ENCODE measurements around the gene LCP2. TPM values are rescaled to one million over a fixed set of nuclear protein-coding genes. Genes with fewer than 3 reads are reported as not detected.

Gene LCP2
- polyA plus RNA-seq, 2 of the 4 experiments (the other 2 are of a cell fraction), result not detected

- CTCF ChIA-PET, result interaction anchor here (1.9 kb wide), 1 partner anchor 118 kb away, joined by 7 read pairs; no protein-coding TSS in a partner anchor
- no peak for TF ChIP-seq ZNF302 (CRISPR knock-in tag; IDR thresholded peaks at IDR 0.05)
- TF ChIP-seq EP300 (IDR thresholded peaks at IDR 0.05), result no peak
- TF ChIP-seq PHF8 (IDR thresholded peaks at IDR 0.05; ENCODE audit: borderline replicate concordance, low read depth), result no peak
- TF ChIP-seq POLR2AphosphoS2 (conservative IDR thresholded peaks at IDR 0.05; ENCODE audit: low read length), result no peak
- no peak for TF ChIP-seq ESRRA (IDR thresholded peaks at IDR 0.05; ENCODE audit: borderline replicate concordance, low read length)
- TF ChIP-seq SREBF2 (IDR thresholded peaks at IDR 0.05), result no peak
- no peak for TF ChIP-seq CTCF (IDR thresholded peaks at IDR 0.05)
- TF ChIP-seq GATA3 (IDR thresholded peaks at IDR 0.05; ENCODE audit: borderline replicate concordance), result no peak
- no peak for TF ChIP-seq POLR2A (IDR thresholded peaks at IDR 0.05; ENCODE audit: low read length)
- TF ChIP-seq HOXA7 (CRISPR knock-in tag; IDR thresholded peaks at IDR 0.05), result no peak
- TF ChIP-seq CHD4 (IDR thresholded peaks at IDR 0.05; ENCODE audit: borderline replicate concordance), result no peak
- no peak for ATAC-seq
Measured at GRCh38 chr5:170302653-170303501, 5.3 kb upstream of the LCP2 start.

GRCh38 chr5:170301981-170302652, 4.5 kb upstream of the LCP2 start:
- FAIRE-seq, result no peak
- CTCF ChIA-PET, result interaction anchor here (1.9 kb wide), 1 partner anchor 119 kb away, joined by 7 read pairs; no protein-coding TSS in a partner anchor

More at GRCh38 chr5:170302653-170303501, 5.3 kb upstream of the LCP2 start:
- DNase-seq (ENCODE audit: low read depth in 1 of 2, low spot score in 1 of 2) (no peak), FAIRE-seq (no peak)
- H3K27ac ChIP-seq, result no peak overlapping the region
- POLR2A ChIA-PET, result no interaction called here
- no peaks in the 10 kb centered on the region for H3K4me1 ChIP-seq
- 57% methylated on average over 15 of the region's 17 CpGs for WGBS (ENCODE audit: missing lambda C conversion rate)
- no peak overlapping the region for H3K4me2 ChIP-seq
- H3K9me3 ChIP-seq, result no peaks in the 10 kb centered on the region
- no peak overlapping the region for H3K4me3 ChIP-seq

GRCh38 chr5:170301149-170301548, 3.6 kb upstream of the LCP2 start:
- TF ChIP-seq RAD21 (conservative IDR thresholded peaks at IDR 0.05 in 1 of 2, IDR thresholded peaks at IDR 0.05 in 1 of 2), result no peak
- no peak for TF ChIP-seq FOSB (CRISPR knock-in tag; IDR thresholded peaks at IDR 0.05)
- no peak for TF ChIP-seq TP53 (CRISPR knock-in tag; IDR thresholded peaks at IDR 0.05)
- no peak for TF ChIP-seq RFX5 (IDR thresholded peaks at IDR 0.05)
- no peak for TF ChIP-seq MYC (IDR thresholded peaks at IDR 0.05; ENCODE audit: borderline replicate concordance, low read length)
- no peak for TF ChIP-seq POLR2A (IDR thresholded peaks at IDR 0.05; ENCODE audit: low read length)
- TF ChIP-seq ELK1 (IDR thresholded peaks at IDR 0.05; ENCODE audit: low read depth, low read length), result no peak
- TF ChIP-seq KDM5A (IDR thresholded peaks at IDR 0.05), result no peak
- H3K9me3 ChIP-seq, result no peaks in the 10 kb centered on the region
- CTCF ChIA-PET, result interaction anchor here (1.9 kb wide), 1 partner anchor 120 kb away, joined by 7 read pairs; no protein-coding TSS in a partner anchor
- FAIRE-seq (no peak), DNase-seq (ENCODE audit: low read depth in 1 of 2, low spot score in 1 of 2) (no peak), ATAC-seq (no peak)
- H3K27ac ChIP-seq, result no peak overlapping the region
- no peak overlapping the region for H3K4me2 ChIP-seq
- H3K4me3 ChIP-seq, result no peak overlapping the region
- WGBS (ENCODE audit: missing lambda C conversion rate), result 65% methylated on average over 9 of the region's 9 CpGs
- no peaks in the 10 kb centered on the region for H3K4me1 ChIP-seq
- POLR2A ChIA-PET, result no interaction called here

More at GRCh38 chr5:170301981-170302652, 4.5 kb upstream of the LCP2 start:
- Histone ChIP-seq H3K9me3 (no peaks in the 10 kb centered on the region), H3K27ac (no peak overlapping the region), H3K4me2 (no peak overlapping the region), H3K4me3 (no peak overlapping the region), H3K4me1 (no peaks in the 10 kb centered on the region)
- 30% methylated on average over 10 of the region's 11 CpGs for WGBS (ENCODE audit: missing lambda C conversion rate)
- ATAC-seq, result no peak
- no peak for DNase-seq (ENCODE audit: low read depth in 1 of 2, low spot score in 1 of 2)
- no peak for TF ChIP-seq ZFP36 (IDR thresholded peaks at IDR 0.05; ENCODE audit: borderline replicate concordance, partially characterized antibody)
- no peak for TF ChIP-seq HOXB13 (CRISPR knock-in tag; IDR thresholded peaks at IDR 0.05; ENCODE audit: low read depth)
- no peak for TF ChIP-seq ESRRA (IDR thresholded peaks at IDR 0.05; ENCODE audit: borderline replicate concordance, low read length)
- TF ChIP-seq POLR2A (IDR thresholded peaks at IDR 0.05; ENCODE audit: low read length), result no peak
- TF ChIP-seq KDM5A (IDR thresholded peaks at IDR 0.05), result no peak
- TF ChIP-seq RFX5 (IDR thresholded peaks at IDR 0.05), result no peak
- no peak for TF ChIP-seq FOSB (CRISPR knock-in tag; IDR thresholded peaks at IDR 0.05)
- no peak for TF ChIP-seq NFE2L2 (conservative IDR thresholded peaks at IDR 0.05; ENCODE audit: low read length)
- TF ChIP-seq NR3C1 (IDR thresholded peaks at IDR 0.05), result no peak
- POLR2A ChIA-PET, result no interaction called here

Data from A549 (cell line).